ENCODE measurements around the gene CMPK2. TPM values are rescaled to one million over a fixed set of nuclear protein-coding genes. Genes with fewer than 3 reads are reported as not detected.

CMPK2 gene
- total and polyA plus RNA-seq, 2 donors from 2014 or later = 2.8 to 4.5 TPM

DNA sequence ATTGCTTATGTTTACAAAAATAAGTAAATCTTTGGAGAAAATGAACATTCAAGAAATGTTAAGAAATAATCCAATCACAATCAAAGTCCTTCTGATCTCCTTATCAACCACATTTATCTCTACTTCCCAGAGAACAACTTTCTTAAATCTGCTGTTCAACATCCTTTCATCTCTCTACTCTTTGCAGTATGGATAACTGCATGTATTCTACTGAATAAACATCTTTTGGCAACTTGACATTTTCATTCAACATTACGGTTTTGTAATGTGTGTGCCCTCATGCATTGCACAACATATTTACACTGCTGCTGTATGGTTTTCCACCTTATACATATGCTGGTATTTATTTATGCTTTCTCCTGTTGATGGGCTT, 9.2 kb downstream of the CMPK2 start:
- no peak overlapping the region for H3K9ac ChIP-seq (ENCODE audit: low read length in 3 of 3)
- no peaks in the 10 kb centered on the region for H3K4me1 ChIP-seq (ENCODE audit: control insufficient read depth in 2 of 3, insufficient read depth in 2 of 3, low read depth in 1 of 3, low read length in 3 of 3)
- no peak overlapping the region for H3K4me3 ChIP-seq (ENCODE audit: low read length in 3 of 3)
- DNase-seq (no peak), FAIRE-seq (no peak)
- H3K27me3 ChIP-seq (ENCODE audit: control insufficient read depth, insufficient read depth, low read length) = no peaks in the 10 kb centered on the region
- no peaks in the 10 kb centered on the region for H3K36me3 ChIP-seq (ENCODE audit: control insufficient read depth in 2 of 3, insufficient read depth in 3 of 3, low read length in 3 of 3)
- intact Hi-C loops (cut with DNase I) = no loop called here
- no peak overlapping the region for H3K27ac ChIP-seq (ENCODE audit: low read depth in 2 of 2, low read length in 2 of 2)
- no peaks in the 10 kb centered on the region for H3K9me3 ChIP-seq (ENCODE audit: control insufficient read depth in 2 of 3, insufficient read depth in 1 of 3, low read length in 3 of 3)
- TF ChIP-seq, protein P1, sequence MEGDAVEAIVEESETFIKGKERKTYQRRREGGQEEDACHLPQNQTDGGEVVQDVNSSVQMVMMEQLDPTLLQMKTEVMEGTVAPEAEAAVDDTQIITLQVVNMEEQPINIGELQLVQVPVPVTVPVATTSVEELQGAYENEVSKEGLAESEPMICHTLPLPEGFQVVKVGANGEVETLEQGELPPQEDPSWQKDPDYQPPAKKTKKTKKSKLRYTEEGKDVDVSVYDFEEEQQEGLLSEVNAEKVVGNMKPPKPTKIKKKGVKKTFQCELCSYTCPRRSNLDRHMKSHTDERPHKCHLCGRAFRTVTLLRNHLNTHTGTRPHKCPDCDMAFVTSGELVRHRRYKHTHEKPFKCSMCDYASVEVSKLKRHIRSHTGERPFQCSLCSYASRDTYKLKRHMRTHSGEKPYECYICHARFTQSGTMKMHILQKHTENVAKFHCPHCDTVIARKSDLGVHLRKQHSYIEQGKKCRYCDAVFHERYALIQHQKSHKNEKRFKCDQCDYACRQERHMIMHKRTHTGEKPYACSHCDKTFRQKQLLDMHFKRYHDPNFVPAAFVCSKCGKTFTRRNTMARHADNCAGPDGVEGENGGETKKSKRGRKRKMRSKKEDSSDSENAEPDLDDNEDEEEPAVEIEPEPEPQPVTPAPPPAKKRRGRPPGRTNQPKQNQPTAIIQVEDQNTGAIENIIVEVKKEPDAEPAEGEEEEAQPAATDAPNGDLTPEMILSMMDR (IDR thresholded peaks at IDR 0.05; ENCODE audit: borderline replicate concordance, extremely low read depth, insufficient read depth) = no peak

DNA sequence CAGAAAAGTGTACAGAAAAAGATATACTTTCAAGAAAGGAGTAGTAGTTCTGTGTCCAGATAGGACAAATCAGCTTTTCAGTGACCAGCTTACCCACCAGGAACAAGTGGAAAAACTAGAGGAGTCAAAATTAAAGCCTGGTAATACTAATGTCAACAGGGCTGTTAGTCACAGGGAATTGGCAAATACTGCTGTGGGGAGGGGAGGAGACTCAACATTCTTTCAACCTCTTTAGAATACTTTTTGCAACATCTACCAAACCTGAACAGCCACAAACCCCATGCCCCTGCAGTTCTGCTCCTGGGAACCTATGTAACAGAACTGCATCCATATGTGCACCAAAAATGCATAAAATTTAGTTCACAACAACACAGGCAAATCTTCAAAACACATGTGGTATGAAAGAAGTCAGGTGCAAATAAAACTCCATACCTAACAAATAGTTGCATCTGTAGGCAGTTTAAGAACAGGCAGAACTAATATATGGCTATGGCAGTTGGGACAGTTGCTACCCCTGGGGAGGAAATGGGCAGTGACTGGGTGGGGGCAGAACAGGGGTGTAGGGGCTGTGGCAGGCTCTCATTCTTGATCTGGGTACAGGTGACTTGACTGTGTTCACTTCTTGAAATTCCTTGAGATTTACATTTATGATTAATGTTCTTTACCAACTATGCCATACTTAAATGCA, 9.7 kb downstream of the CMPK2 start:
- Histone ChIP-seq H3K9ac (ENCODE audit: low read length in 3 of 3) (no peak overlapping the region), H3K4me3 (ENCODE audit: low read length in 3 of 3) (no peak overlapping the region), H3K27ac (ENCODE audit: low read depth in 2 of 2, low read length in 2 of 2) (no peak overlapping the region), H3K4me1 (ENCODE audit: control insufficient read depth in 2 of 3, insufficient read depth in 2 of 3, low read depth in 1 of 3, low read length in 3 of 3) (no peaks in the 10 kb centered on the region), H3K36me3 (ENCODE audit: control insufficient read depth in 2 of 3, insufficient read depth in 3 of 3, low read length in 3 of 3) (peaks cover 0 to 2% (median 0%) of the 10 kb centered on the region in 3 donors), H3K9me3 (ENCODE audit: control insufficient read depth in 2 of 3, insufficient read depth in 1 of 3, low read length in 3 of 3) (peaks cover 0 to 2% (median 0%) of the 10 kb centered on the region in 3 donors), H3K27me3 (ENCODE audit: control insufficient read depth, insufficient read depth, low read length) (no peaks in the 10 kb centered on the region)
- FAIRE-seq (no peak), DNase-seq (no peak)
- intact Hi-C loops (cut with DNase I) = no loop called here
- TF ChIP-seq, protein P1 (IDR thresholded peaks at IDR 0.05; ENCODE audit: borderline replicate concordance, extremely low read depth, insufficient read depth) = no peak

DNA sequence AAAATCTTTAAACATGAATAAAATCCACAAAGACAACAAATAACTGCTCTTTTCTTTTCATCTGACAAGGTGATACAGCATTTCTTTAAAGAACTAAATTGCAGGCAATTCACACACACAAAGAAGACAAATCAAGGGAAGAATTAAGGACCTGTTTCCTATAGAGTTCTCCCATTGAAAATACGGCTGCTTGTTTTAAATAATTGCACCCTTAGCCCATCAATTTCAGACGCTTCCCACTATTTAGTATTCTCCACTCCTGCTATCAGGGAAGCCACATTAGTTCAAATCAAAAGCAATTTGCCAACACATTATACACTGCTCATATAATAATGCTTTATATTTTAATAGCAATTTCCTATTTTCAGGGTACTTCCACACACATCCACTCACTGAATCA, 11.3 kb downstream of the CMPK2 start:
- Histone ChIP-seq H3K27me3 (ENCODE audit: control insufficient read depth, insufficient read depth, low read length) (no peaks in the 10 kb centered on the region), H3K4me1 (ENCODE audit: control insufficient read depth in 2 of 3, insufficient read depth in 2 of 3, low read depth in 1 of 3, low read length in 3 of 3) (no peaks in the 10 kb centered on the region), H3K36me3 (ENCODE audit: control insufficient read depth in 2 of 3, insufficient read depth in 3 of 3, low read length in 3 of 3) (peaks cover 0 to 2% (median 0%) of the 10 kb centered on the region in 3 donors), H3K9me3 (ENCODE audit: control insufficient read depth in 2 of 3, insufficient read depth in 1 of 3, low read length in 3 of 3) (peaks cover 0 to 4% (median 0%) of the 10 kb centered on the region in 3 donors), H3K9ac (ENCODE audit: low read length in 3 of 3) (no peak overlapping the region), H3K27ac (ENCODE audit: low read depth in 2 of 2, low read length in 2 of 2) (no peak overlapping the region), H3K4me3 (ENCODE audit: low read length in 3 of 3) (no peak overlapping the region)
- intact Hi-C loops (cut with DNase I) = no loop called here
- DNase-seq (no peak), FAIRE-seq (no peak)
- TF ChIP-seq, protein P1 (IDR thresholded peaks at IDR 0.05; ENCODE audit: borderline replicate concordance, extremely low read depth, insufficient read depth) = no peak

Data from kidney (tissue), 14 donors.